T follicular helper cell (primary cell): Measurements from ENCODE around the gene WNT5A.
"Not testable (repeated sequence)": the region's sequence is repeated elsewhere in the genome, so short reads cannot be mapped to it uniquely, and the experiment has no call there.

Experiments used
- DNase-seq: peaks from one replicate; pipeline ENCODE4 v3.0.0-alpha.2; 2020; ENCODE audit warnings: low read depth

Gene WNT5A

GRCh38 chr3:55505776-55506175 lies 18.7 kb upstream of the WNT5A start:
- no peak for DNase-seq

DNA sequence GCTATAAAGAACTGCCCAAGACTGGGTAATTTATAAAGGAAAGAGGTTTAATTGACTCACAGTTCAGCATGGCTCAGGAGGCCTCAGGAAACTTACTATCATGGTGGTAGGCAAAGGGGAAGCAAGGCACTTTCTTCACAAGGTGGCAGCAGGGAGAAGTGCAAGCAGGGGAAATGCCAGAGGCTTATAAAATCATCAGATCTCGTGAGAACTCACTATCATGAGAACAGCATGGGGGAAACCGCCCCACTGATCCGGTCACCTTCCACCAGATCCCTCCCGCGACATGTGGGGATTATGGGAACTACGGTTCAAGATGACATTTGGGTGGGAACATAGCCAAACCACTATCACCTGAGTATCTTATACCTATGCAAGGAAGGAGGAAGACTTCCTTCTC lies 18.0 kb upstream of the WNT5A start:
- not testable (repeated sequence) for DNase-seq

GRCh38 chr3:55501905-55502304 lies 14.8 kb upstream of the WNT5A start:
- no peak for DNase-seq

DNA sequence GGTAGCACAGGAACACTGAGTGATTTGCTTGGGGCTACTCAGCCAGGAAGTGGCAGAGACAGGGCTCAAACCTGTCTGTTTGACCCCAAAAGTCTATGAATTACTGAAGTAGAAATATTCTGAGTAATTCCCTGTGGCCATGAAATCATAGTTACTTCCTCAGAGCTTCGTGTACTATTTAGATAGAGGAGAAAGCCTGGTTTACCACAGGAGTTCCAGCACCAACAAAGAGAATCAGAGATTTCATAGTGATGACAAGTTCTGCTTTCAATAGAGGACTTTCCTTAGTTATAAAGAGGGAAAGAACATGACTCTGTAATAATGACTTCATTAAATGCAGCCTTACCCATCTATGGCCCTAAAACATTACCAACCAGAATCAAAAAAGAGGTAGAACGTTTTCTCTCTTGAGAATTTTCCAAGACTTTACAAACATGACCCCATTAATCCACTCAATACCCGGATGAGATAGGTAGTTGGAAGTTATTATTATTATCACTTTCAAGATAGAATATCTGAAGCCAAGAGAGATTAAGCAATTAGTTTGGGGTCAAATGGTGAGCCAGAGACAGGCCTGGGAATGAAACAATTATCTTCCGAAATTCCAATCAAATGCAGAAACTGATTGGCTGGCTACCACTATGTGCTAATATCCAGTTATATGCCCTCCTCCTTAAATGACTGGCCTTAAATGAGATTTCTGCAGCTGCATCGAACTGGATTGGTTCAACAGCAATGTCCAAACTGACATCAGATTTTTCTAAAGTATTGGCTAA lies 13.6 kb upstream of the WNT5A start:
- no peak for DNase-seq

DNA sequence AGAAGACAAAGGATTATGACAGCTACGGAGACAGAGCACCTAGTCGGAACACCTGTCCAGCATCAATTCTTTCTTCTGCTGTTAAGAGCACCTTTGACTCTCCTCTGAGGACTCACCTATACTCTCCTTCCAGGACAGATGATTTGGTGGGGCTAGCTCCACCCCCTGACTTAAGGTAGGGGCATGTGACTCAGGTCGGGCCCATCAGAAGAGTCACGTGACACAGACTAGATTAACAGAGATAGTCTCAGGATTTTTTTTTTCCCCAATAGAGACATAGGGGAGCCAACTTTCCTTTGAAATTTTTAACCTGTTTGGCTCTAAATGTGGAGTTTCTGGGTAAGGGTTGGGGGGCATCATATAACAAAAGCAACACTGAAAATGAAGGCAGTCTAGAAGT lies 11.4 kb upstream of the WNT5A start:
- DNase-seq = no peak

DNA sequence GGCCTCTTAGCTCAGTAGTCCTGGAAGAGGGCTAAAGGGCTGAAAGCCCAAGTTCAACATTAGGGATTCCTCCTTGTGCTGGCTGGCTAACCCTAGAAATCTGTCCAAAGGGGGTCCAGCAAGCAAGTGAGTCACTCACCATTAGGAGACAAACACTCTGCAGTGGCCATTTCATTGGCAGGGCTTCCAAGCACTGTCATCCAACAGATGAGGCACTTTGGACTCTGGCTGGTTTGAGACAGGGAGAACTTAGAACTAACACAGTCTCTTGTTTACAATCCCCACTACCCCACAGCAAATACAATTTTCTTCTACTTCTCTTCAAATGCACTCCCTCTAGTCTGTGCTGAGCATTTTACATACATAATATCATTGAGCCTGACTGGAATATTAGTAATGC lies 10.1 kb upstream of the WNT5A start:
- DNase-seq = no peak

DNA sequence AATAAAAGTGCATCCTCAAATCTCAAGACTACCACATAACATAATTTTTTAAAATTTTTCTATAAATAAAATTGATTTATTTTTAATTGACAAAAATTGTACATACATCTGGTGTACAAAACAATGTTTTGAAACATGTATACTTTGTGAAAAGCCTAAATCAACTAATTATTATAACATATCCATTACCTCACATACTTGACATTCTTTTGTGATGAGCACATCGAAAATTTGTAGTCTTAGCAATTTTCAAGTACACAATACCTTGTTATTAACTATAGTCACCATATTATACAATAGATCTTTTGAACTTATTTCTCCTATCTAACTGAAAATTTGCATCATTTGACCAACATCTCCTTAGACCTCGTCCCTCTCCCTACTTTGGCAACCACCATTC lies 7.9 kb upstream of the WNT5A start:
- DNase-seq = no peak

GRCh38 chr3:55492976-55493375 lies 5.9 kb upstream of the WNT5A start:
- DNase-seq = no peak

- DNase-seq = no peak
These were observed 4.2 kb upstream of the WNT5A start for GRCh38 chr3:55491296-55491816.

DNA sequence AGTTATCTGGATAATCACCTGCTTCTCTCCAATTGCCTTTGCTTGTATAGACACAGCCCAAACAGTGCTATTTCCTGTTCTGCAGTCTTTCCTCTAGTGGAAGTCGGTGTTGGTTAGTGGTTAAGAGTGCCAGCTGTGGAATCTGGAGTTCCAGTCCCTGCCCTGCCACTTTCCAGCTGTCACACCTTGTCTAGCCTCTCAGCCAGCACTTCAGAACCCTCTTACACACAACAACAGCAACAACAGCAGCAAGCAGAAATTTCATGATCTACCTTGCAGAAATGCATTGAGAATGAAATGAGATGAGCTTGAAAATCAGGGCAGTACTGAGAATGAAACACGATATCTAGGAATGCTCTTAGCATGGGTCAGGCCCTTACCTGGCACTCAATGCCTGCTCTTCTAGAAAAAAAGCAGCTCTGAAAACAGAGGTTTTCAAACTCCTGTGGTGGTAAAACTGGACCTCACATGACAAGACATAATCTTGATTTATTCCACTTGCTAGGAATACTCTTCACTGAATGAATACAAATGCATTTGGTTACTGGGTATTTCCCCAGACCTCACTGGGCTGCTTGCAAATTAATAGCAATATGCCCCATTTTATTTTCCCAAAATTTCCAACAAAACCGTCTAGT lies 3.3 kb upstream of the WNT5A start:
- no peak for DNase-seq

DNA sequence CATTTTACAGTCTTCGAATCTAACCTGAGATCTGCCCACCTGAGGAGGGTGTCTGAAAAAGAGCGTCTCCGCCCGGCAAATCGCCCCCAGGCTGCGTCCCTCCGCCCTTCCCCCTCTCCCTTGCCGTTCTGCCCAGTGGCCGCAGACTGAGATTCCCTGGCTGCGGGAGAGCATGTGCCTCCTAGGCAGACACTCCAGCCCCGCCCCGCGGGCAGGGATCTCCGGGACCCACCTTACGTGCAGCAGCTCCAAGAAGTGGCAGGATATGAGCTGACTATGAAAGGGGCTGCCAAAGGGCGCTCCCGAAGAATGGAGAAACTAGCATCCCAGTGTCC lies 2.7 kb upstream of the WNT5A start:
- no peak for DNase-seq

DNA sequence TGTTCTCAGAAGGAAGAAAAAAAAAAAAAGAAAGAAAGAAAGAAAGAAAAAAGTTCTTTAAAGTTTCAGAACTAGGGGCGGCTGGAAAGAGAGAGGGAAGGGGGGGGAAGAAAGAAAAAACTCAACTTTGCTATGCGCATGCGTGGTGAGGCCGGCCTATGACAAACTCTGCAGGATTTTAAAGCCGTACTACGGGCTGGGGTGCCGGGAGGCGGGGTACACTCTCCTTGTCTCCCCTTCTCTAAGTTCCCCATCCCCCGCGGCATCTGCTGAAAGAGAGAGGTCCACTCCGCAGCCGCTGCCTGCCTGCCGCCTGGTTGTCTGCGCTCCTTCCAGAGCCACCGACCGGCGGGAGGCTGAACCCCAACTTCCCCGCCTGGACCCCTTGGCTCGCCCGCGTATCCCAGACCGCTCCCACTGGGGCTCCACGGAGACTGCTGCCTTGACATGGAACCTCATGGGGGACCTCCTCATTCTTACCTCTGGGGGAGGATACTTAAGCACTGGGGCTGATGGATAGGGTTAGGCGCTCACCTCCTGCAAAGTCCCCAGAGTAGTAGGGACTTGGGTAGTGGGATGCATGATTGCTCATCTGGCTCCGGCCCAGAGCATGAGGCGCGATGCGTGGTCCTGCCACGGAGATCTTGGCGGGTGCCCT lies 1.4 kb upstream of the WNT5A start:
- no peak for DNase-seq

DNA sequence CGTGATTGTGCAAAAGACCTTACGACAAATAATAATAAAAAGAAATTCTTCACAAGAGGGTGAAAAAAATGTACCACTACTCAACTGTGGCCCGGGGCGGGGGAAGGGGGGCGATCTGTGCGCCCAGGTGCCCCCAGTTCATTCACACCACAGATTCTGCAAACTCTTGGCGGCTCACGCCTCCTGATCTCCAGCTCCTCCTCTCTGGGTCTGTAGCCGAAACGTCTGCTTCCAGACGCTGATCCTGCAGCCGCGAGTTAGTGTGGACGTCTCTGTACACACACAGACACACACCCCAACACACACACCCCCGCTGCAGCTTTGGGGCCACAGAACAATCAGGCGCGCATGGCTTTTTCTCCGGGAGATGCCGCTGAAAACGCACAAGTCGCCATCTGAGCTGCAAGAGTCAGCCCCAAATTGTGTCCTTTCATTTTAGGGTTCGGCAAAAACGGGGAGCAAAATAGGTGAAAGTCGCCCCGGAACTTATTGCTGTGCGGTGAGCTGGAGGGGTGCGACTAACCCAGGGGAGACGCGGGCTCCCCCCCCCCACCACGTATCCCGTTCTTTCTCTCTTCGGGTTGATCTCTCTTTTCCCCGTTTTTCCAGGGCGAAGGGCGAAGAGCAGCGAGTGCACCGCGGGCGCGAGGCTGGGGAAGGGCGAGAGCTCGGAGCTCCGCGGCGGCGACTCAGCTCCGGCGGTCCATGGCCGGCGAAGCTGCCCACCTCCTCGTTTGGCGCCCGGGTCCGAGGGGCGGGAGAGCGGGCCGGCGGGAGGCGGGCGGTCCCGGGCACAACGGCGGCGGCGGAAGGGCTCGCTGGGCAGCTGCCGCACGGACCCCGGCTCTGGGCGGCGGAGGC lies 505 bp upstream of the WNT5A start:
- no peak for DNase-seq

GRCh38 chr3:55486101-55486856 lies 827 bp downstream of the WNT5A start:
- no peak for DNase-seq

GRCh38 chr3:55484801-55485791 lies 2.0 kb downstream of the WNT5A start:
- DNase-seq = no peak

GRCh38 chr3:55484191-55484689 lies 2.9 kb downstream of the WNT5A start:
- no peak for DNase-seq

- DNase-seq = no peak
These were observed 3.7 kb downstream of the WNT5A start for GRCh38 chr3:55483196-55484095.

- no peak for DNase-seq
These were observed 4.5 kb downstream of the WNT5A start for GRCh38 chr3:55482496-55483195.
